A549 (cell line): ENCODE data around the gene KLK7. TPM values are rescaled to one million over a fixed set of nuclear protein-coding genes. Genes with fewer than 3 reads are reported as not detected.

Experiments used
- ATAC-seq, 2 experiments: fragments of 200-7000 bp in 1 of 2; fragments of >200 bp in 1 of 2; cut with Nextera tagmentation in 1 of 2; cut with Tn5 transposase in 1 of 2; 3 replicates each; pipeline versions ENCODE4 v1.8.0 to v1.9.1; 2018 to 2020; ENCODE audit warnings: mild to moderate bottlenecking in 1 of 2, moderate library complexity in 1 of 2
- CTCF ChIA-PET: fragments of 300-600 bp; sonication (Branson Sonifier 250); formaldehyde crosslinking; extraction: SDS; loops from one replicate; lab custom pipeline; 2021; ENCODE audit warnings: antibody characterized with exemption, inconsistent platforms; lab: Yijun Ruan, JAX
- POLR2A ChIA-PET: fragments of 350-600 bp; formaldehyde crosslinking; extraction: SDS; loops from one replicate; lab custom pipeline; 2021; ENCODE audit warnings: antibody characterized with exemption, inconsistent platforms; lab: Yijun Ruan, JAX
- DNase-seq, 2 experiments: peaks; one replicate each; pipeline versions ENCODE4 v3.0.0 to v3.0.0-alpha.2; 2011 to 2016; ENCODE audit warnings: low read depth in 1 of 2, low spot score in 1 of 2
- FAIRE-seq: peaks from 2 replicates; lab custom pipeline; 2011; peaks lifted over from hg19 to GRCh38; lab: Jason Lieb, UNC
- H3K27ac ChIP-seq, 2 experiments: fragments of >200 bp; sonication (Bioruptor Twin); formaldehyde crosslinking; 3 replicates each; pipeline ENCODE4 v1.5.1; 2016 to 2017
- H3K4me1 ChIP-seq: fragments of >200 bp; sonication (Bioruptor Twin); formaldehyde crosslinking; 3 replicates; pipeline ENCODE4 v1.6.1; 2016
- H3K4me2 ChIP-seq: fragments of >200 bp; sonication (Bioruptor Twin); formaldehyde crosslinking; 3 replicates; pipeline ENCODE4 v1.6.1; 2016
- H3K4me3 ChIP-seq: fragments of >200 bp; sonication (Bioruptor Twin); formaldehyde crosslinking; 3 replicates; pipeline ENCODE4 v1.5.1; 2016
- H3K9me3 ChIP-seq: fragments of >200 bp; sonication (Bioruptor Twin); formaldehyde crosslinking; 3 replicates; pipeline ENCODE4 v1.6.1; 2016
- CBX2 ChIP-seq: fragments of 200-600 bp; sonication (generic); IDR thresholded peaks from 2 replicates; pipeline ENCODE4 v1.6.1; 2016; ENCODE audit warnings: low read depth, mild to moderate bottlenecking, borderline replicate concordance
- CHD2 ChIP-seq: fragments of 150-350 bp; IDR thresholded peaks from 2 replicates; pipeline ENCODE4 v1.6.1; 2014; ENCODE audit warnings: low read length; ENCODE audit not compliant: partially characterized antibody
- EHMT2 ChIP-seq: fragments of 200-600 bp; sonication (generic); IDR thresholded peaks from 2 replicates; pipeline ENCODE4 v1.6.1; 2016; ENCODE audit warnings: antibody characterized with exemption, low read depth, mild to moderate bottlenecking, moderate library complexity
- FOSL2 ChIP-seq, 2 experiments: fragments of 450-650 bp in 1 of 2; fragments of >200 bp in 1 of 2; sonication (Bioruptor Twin) in 1 of 2; formaldehyde crosslinking; IDR thresholded peaks; 2 replicates each; pipeline versions ENCODE4 v1.5.0 to v1.6.1; 2016 to 2020; ENCODE audit warnings: mild to moderate bottlenecking in 1 of 2, moderate library complexity in 1 of 2
- GATA3 ChIP-seq: IDR thresholded peaks from 2 replicates; pipeline ENCODE4 v1.6.1; 2012; ENCODE audit warnings: borderline replicate concordance
- HOXB5 ChIP-seq: fragments of 250-450 bp; sonication (Bioruptor Pico); IDR thresholded peaks from 2 replicates; pipeline ENCODE4 v1.5.0; 2020; ENCODE audit warnings: mild to moderate bottlenecking, moderate library complexity
- JUNB ChIP-seq: fragments of >200 bp; sonication (Bioruptor Twin); formaldehyde crosslinking; IDR thresholded peaks from 2 replicates; pipeline ENCODE4 v1.6.1; 2016
- KDM5A ChIP-seq: fragments of 200-600 bp; sonication (generic); IDR thresholded peaks from 2 replicates; pipeline ENCODE4 v1.6.1; 2016; ENCODE audit warnings: antibody characterized with exemption, mild to moderate bottlenecking
- NPAS2 ChIP-seq: fragments of 250-450 bp; sonication (Bioruptor Pico); IDR thresholded peaks from 2 replicates; pipeline ENCODE4 v1.8.0; 2022; ENCODE audit warnings: mild to moderate bottlenecking, moderate library complexity, borderline replicate concordance
- NR3C1 ChIP-seq: fragments of >200 bp; sonication (Bioruptor Twin); formaldehyde crosslinking; IDR thresholded peaks from 3 replicates; pipeline ENCODE4 v1.6.1; 2017
- RARB ChIP-seq: fragments of 250-450 bp; sonication (Bioruptor Pico); IDR thresholded peaks from 2 replicates; pipeline ENCODE4 v1.8.0; 2021; ENCODE audit warnings: mild to moderate bottlenecking, moderate library complexity
- RCOR1 ChIP-seq: fragments of 150-350 bp; IDR thresholded peaks from 2 replicates; pipeline ENCODE4 v1.6.1; 2014; ENCODE audit warnings: antibody characterized with exemption, low read length, low read depth
- RNF2 ChIP-seq: fragments of 200-600 bp; sonication (generic); IDR thresholded peaks from 2 replicates; pipeline ENCODE4 v1.6.1; 2016; ENCODE audit warnings: low read depth, mild to moderate bottlenecking, antibody characterized with exemption, moderate library complexity, borderline replicate concordance
- ZFP36 ChIP-seq: fragments of 450-650 bp; IDR thresholded peaks from 2 replicates; pipeline ENCODE4 v1.6.1; 2014; ENCODE audit warnings: borderline replicate concordance; ENCODE audit not compliant: partially characterized antibody
- ZNF302 ChIP-seq: fragments of 250-450 bp; sonication (Bioruptor Pico); IDR thresholded peaks from 2 replicates; pipeline ENCODE4 v1.9.0; 2021; ENCODE audit warnings: inconsistent platforms, mild to moderate bottlenecking, moderate library complexity
- ZSCAN20 ChIP-seq: fragments of 250-450 bp; sonication (Bioruptor Pico); IDR thresholded peaks from 2 replicates; pipeline ENCODE4 v1.8.0; 2022; ENCODE audit warnings: mild to moderate bottlenecking, moderate library complexity
- WGBS: methylation state at CpG from one replicate; pipeline ENCODE4 v1.1.6; 2017; ENCODE audit errors: missing lambda C conversion rate; 5-methylcytosine and 5-hydroxymethylcytosine counted together
- polyA plus RNA-seq, 4 experiments: library from polyadenylated mRNA; depleted of rRNA in 3 of 4; stranded (reverse); fragments of >200 nt; fragmentation: RNase III in 1 of 4; extraction: RNeasy Plus Mini Kit Qiagen cat#74134 plus additional on column Dnase treatment in 1 of 4; gene quantifications; 2 replicates in 3 of 4; 3 replicates in 1 of 4; pipeline ENCODE4 v1.2.3, GENCODE V29; 2011 to 2017
- TF ChIP-seq, protein P1 (sequence below): IDR thresholded peaks from 2 replicates; pipeline ENCODE4 v1.6.1; 2012
- TF ChIP-seq, protein P2 (sequence below): fragments of >200 bp; sonication (Bioruptor Twin); formaldehyde crosslinking; IDR thresholded peaks from 3 replicates; pipeline ENCODE4 v1.6.1; 2016
- TF ChIP-seq, protein P3 (sequence below): fragments of 250-450 bp; sonication (Bioruptor Pico); IDR thresholded peaks from 2 replicates; pipeline ENCODE4 v1.5.0; 2021; ENCODE audit warnings: mild to moderate bottlenecking, moderate library complexity, borderline replicate concordance
- TF ChIP-seq, protein P4 (sequence below): fragments of 150-350 bp; IDR thresholded peaks from 2 replicates; pipeline ENCODE4 v1.6.1; 2014; ENCODE audit warnings: low read depth, mild to moderate bottlenecking, low read length
- TF ChIP-seq, protein P5 (sequence below): fragments of 250-450 bp; sonication (Bioruptor Pico); IDR thresholded peaks from 2 replicates; pipeline ENCODE4 v1.5.0; 2020; ENCODE audit warnings: low read depth, mild to moderate bottlenecking, moderate library complexity

The KLK7 gene
- polyA plus RNA-seq, 2 of the 4 experiments (the other 2 are of a cell fraction), result not detected

DNA sequence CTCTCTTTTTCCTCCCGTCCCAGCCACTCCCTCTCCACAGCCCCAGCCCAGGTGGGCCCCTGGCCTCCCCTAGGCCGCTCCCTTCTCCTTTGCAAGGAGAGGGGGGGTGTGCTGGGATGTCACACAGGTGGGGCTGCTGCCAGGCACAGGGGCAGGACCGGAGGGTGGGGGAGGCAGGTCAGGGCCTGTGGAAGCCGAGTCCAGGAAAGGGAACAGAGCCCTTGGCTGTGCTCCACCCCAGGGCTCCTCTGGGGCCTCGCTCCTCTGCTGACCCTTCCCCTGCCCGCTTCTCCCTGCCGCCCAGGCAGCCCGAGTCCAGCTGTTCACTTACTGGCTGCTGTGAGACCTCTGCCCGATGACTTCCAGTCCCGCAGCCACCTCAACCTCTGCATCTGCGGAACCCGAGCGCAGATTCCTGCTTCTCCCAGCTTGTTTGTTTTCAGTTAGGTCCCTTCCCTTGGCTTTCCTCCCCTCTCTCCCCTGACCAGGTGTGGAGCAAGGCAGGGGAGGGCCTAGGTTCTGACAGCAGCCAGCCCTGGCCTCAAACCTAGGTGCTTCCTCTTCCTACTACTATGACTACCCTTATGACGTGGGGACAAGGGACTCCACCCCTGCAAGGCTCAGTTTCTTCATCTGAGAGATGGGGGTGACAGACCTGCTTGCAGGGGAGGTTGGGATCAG, 43.5 kb upstream of the KLK7 start:
- H3K4me3 ChIP-seq, result no peak overlapping the region
- TF ChIP-seq, protein P1, sequence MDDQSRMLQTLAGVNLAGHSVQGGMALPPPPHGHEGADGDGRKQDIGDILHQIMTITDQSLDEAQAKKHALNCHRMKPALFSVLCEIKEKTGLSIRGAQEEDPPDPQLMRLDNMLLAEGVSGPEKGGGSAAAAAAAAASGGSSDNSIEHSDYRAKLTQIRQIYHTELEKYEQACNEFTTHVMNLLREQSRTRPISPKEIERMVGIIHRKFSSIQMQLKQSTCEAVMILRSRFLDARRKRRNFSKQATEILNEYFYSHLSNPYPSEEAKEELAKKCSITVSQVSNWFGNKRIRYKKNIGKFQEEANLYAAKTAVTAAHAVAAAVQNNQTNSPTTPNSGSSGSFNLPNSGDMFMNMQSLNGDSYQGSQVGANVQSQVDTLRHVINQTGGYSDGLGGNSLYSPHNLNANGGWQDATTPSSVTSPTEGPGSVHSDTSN, result no peak
- no peak for TF ChIP-seq RCOR1
- TF ChIP-seq, protein P2, sequence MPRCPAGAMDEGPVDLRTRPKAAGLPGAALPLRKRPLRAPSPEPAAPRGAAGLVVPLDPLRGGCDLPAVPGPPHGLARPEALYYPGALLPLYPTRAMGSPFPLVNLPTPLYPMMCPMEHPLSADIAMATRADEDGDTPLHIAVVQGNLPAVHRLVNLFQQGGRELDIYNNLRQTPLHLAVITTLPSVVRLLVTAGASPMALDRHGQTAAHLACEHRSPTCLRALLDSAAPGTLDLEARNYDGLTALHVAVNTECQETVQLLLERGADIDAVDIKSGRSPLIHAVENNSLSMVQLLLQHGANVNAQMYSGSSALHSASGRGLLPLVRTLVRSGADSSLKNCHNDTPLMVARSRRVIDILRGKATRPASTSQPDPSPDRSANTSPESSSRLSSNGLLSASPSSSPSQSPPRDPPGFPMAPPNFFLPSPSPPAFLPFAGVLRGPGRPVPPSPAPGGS, result no peak
- no peak for TF ChIP-seq RARB (CRISPR knock-in tag)
- TF ChIP-seq KDM5A, result no peak
- no peak for TF ChIP-seq ZNF302 (CRISPR knock-in tag)
- TF ChIP-seq FOSL2 (IDR thresholded peaks at IDR 0.05), result no peak
- no peak for TF ChIP-seq FOSL2 (CRISPR knock-in tag; IDR thresholded peaks at IDR 0.05)
- TF ChIP-seq, protein P3, sequence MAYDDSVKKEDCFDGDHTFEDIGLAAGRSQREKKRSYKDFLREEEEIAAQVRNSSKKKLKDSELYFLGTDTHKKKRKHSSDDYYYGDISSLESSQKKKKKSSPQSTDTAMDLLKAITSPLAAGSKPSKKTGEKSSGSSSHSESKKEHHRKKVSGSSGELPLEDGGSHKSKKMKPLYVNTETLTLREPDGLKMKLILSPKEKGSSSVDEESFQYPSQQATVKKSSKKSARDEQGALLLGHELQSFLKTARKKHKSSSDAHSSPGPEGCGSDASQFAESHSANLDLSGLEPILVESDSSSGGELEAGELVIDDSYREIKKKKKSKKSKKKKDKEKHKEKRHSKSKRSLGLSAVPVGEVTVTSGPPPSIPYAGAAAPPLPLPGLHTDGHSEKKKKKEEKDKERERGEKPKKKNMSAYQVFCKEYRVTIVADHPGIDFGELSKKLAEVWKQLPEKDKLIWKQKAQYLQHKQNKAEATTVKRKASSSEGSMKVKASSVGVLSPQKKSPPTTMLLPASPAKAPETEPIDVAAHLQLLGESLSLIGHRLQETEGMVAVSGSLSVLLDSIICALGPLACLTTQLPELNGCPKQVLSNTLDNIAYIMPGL (CRISPR knock-in tag), result no peak
- TF ChIP-seq NR3C1, result no peak
- TF ChIP-seq ZFP36, result no peak
- ATAC-seq (no peak), DNase-seq (no peak), FAIRE-seq (no peak)
- no peak overlapping the region for H3K4me2 ChIP-seq
- H3K4me1 ChIP-seq, result no peaks in the 10 kb centered on the region
- no peaks in the 10 kb centered on the region for H3K9me3 ChIP-seq
- no peak overlapping the region for H3K27ac ChIP-seq
- WGBS, result 52% methylated on average over 13 of the region's 14 CpGs
- POLR2A ChIA-PET, result no interaction called here
- CTCF ChIA-PET, result interaction anchor here (1.2 to 3.0 kb wide), 2 partner anchors 10 to 18 kb away, joined by 4 to 14 read pairs; no protein-coding TSS in a partner anchor

DNA sequence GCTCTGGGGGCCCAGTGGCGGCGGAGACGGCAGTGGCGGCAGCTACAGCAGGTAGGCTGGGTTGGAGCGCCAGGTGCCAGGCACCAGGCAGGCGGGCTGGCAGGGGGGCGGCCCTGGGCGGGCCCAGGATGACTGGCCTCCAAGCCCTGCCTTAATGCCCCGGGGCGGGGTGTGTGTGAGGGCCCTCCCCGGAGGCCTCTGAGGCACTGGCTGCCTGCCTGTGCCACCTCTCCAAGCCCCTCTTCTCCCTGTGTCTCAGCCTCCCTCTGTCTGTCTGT, 42.8 kb upstream of the KLK7 start, which contains the start of gene KLK11:
Gene KLK11, minus strand, starts transcription at position 63 of the 278 bp plus-strand sequence. CDS start 985 bp downstream, outside the sequence.
- ATAC-seq, result peak; percentile 25 to 28; a peak in 4 of 6 replicates
- CTCF ChIA-PET, result interaction anchor here (0.6 to 1.5 kb wide), 2 partner anchors 9 to 65 kb away, joined by 3 to 8 read pairs; no protein-coding TSS in a partner anchor
- 52% methylated on average over 9 of the region's 11 CpGs for WGBS
- Histone ChIP-seq H3K27ac (no peak within 1 kb of the TSS), H3K9me3 (no peaks in the 10 kb centered on the region), H3K4me3 (no peak within 1 kb of the TSS), H3K4me2 (no peak within 1 kb of the TSS), H3K4me1 (no peaks in the 10 kb centered on the region)
- no peak for TF ChIP-seq ZNF302 (CRISPR knock-in tag)
- FAIRE-seq, result no peak
- POLR2A ChIA-PET, result no interaction called here
- no peak for DNase-seq

DNA sequence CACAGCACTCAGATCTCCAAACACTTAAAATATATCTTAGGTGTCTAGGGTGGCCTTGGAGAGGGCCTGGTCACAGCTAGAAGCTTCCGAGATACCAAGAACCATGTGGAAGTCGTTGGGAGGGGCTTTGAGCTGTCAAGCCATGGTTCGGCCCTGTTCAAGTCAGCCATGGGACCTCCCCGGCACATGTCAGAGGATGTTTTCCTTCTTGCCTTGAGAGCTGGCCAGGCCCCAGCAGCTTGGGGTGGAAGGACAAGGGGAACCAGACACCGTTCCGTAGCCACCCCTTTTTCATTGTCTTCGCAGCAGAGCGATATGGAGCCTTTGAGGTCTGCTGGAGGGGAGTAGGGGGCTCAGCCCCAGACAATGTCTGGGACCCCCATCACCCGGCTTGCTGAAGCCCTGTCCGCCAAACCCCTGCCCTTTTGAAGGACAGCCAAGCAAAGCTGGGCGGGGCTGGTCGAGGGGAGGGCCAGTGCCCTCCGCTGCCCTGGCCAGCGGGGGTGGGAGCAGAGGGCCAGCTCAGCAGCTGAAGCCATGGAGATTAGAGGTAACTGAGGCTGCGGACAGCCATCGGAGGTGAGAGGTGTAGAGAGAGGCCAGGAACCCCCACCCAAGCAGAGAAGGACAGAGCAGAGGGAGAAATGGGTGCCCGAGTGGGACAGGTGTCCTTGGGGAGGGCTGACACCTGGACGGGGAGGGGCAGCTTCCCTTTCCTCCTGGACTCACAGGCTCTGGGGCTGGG, 42.3 kb upstream of the KLK7 start:
- 51% methylated on average over 16 of the region's 18 CpGs for WGBS
- FAIRE-seq (no peak), DNase-seq (no peak), ATAC-seq (no peak)
- H3K4me1 ChIP-seq, result no peaks in the 10 kb centered on the region
- CTCF ChIA-PET, result interaction anchor here (0.6 to 1.5 kb wide), 3 partner anchors 9 to 283 kb away, joined by 3 to 8 read pairs (median 3); no protein-coding TSS in a partner anchor
- H3K27ac ChIP-seq, result no peak overlapping the region
- H3K4me3 ChIP-seq, result no peak overlapping the region
- H3K4me2 ChIP-seq, result no peak overlapping the region
- POLR2A ChIA-PET, result no interaction called here
- H3K9me3 ChIP-seq, result no peaks in the 10 kb centered on the region
- TF ChIP-seq HOXB5 (CRISPR knock-in tag) (no peak), EHMT2 (no peak), CBX2 (no peak), CHD2 (no peak), NPAS2 (CRISPR knock-in tag) (no peak), GATA3 (no peak), JUNB (no peak), NR3C1 (no peak), RNF2 (no peak), ZSCAN20 (CRISPR knock-in tag) (no peak), ZFP36 (no peak)
- TF ChIP-seq, protein P4, sequence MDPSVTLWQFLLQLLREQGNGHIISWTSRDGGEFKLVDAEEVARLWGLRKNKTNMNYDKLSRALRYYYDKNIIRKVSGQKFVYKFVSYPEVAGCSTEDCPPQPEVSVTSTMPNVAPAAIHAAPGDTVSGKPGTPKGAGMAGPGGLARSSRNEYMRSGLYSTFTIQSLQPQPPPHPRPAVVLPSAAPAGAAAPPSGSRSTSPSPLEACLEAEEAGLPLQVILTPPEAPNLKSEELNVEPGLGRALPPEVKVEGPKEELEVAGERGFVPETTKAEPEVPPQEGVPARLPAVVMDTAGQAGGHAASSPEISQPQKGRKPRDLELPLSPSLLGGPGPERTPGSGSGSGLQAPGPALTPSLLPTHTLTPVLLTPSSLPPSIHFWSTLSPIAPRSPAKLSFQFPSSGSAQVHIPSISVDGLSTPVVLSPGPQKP, result no peak
- TF ChIP-seq, protein P1, result no peak
- TF ChIP-seq, protein P5, sequence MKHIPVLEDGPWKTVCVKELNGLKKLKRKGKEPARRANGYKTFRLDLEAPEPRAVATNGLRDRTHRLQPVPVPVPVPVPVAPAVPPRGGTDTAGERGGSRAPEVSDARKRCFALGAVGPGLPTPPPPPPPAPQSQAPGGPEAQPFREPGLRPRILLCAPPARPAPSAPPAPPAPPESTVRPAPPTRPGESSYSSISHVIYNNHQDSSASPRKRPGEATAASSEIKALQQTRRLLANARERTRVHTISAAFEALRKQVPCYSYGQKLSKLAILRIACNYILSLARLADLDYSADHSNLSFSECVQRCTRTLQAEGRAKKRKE (CRISPR knock-in tag), result no peak
